ENCODE results near the gene GLO1. TPM values are rescaled to one million over a fixed set of nuclear protein-coding genes. Genes with fewer than 3 reads are reported as not detected.

GLO1 gene
- total RNA-seq, 1 experiment from 2014 or later, result 155 TPM

GRCh38 chr6:38713812-38714211 lies 10.9 kb upstream of the GLO1 start:
- H3K4me1 ChIP-seq, result no peaks in the 10 kb centered on the region
- no TSS peak for BruUV-seq (replicated peaks)
- Mint-ChIP-seq H3K27me3 (ENCODE audit: insufficient read depth, unreplicated experiment) (peaks cover 1% of the 10 kb centered on the region), H3K27ac (ENCODE audit: unreplicated experiment) (no peak overlapping the region), H3K36me3 (ENCODE audit: insufficient read depth, unreplicated experiment) (no peaks in the 10 kb centered on the region), H3K4me3 (ENCODE audit: unreplicated experiment) (no peak overlapping the region), H3K9me3 (ENCODE audit: unreplicated experiment) (no peaks in the 10 kb centered on the region), H3K4me1 (ENCODE audit: low read depth, unreplicated experiment) (no peaks in the 10 kb centered on the region)
- ChIA-PET CTCF (interaction anchor here (0.7 kb wide), 1 partner anchor 1157 kb away, joined by 3 read pairs; no protein-coding TSS in a partner anchor), POLR2A (no interaction called here)
- no peak for DNase-seq
- no peak for TF ChIP-seq CTCF (IDR thresholded peaks at IDR 0.05; ENCODE audit: insufficient read depth in 1 of 2, low read depth in 1 of 2, low read length in 1 of 2, severe bottlenecking in 1 of 2, unreplicated experiment in 1 of 2)
- H3K4me3 ChIP-seq (ENCODE audit: low read depth, low read length), result no peak overlapping the region
- H3K9me3 ChIP-seq, result no peaks in the 10 kb centered on the region
- H3K36me3 ChIP-seq (ENCODE audit: control insufficient read depth, insufficient read depth, low read length), result no peaks in the 10 kb centered on the region
- no peaks in the 10 kb centered on the region for H3K27me3 ChIP-seq (replicated peaks; ENCODE audit: control insufficient read depth, insufficient read depth, low read length)
- intact Hi-C loops (cut with micrococcal nuclease; ENCODE audit: unreplicated experiment), result no loop called here

DNA sequence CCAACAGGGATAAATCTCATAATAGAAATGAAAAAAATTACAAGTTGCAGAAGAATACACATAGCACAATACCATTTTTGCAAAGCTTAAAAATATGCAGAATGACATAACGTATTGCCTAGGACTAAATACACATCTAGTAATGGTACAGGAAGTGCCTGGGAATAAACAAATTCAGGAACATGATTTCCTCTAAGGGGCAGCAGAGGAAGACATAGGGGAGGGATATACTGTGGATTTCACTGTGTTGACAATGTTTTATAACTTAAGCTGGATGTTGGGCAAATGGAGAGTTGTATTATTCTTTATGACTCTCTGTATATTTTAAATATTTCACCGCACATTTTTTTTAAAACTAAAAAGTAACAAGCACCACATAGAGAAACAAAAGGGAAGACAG lies 5.6 kb upstream of the GLO1 start:
- ChIA-PET CTCF (no interaction called here), POLR2A (interaction anchor here (0.6 kb wide), 1 partner anchor 21 kb away, joined by 3 read pairs; no protein-coding TSS in a partner anchor)
- Mint-ChIP-seq H3K27ac (ENCODE audit: unreplicated experiment) (no peak overlapping the region), H3K27me3 (ENCODE audit: insufficient read depth, unreplicated experiment) (no peaks in the 10 kb centered on the region), H3K9me3 (ENCODE audit: unreplicated experiment) (no peaks in the 10 kb centered on the region), H3K36me3 (ENCODE audit: insufficient read depth, unreplicated experiment) (no peaks in the 10 kb centered on the region), H3K4me3 (ENCODE audit: unreplicated experiment) (no peak overlapping the region), H3K4me1 (ENCODE audit: low read depth, unreplicated experiment) (no peaks in the 10 kb centered on the region)
- Histone ChIP-seq H3K27me3 (replicated peaks; ENCODE audit: control insufficient read depth, insufficient read depth, low read length) (no peaks in the 10 kb centered on the region), H3K4me3 (ENCODE audit: low read depth, low read length) (no peak overlapping the region), H3K4me1 (no peaks in the 10 kb centered on the region), H3K9me3 (no peaks in the 10 kb centered on the region), H3K36me3 (ENCODE audit: control insufficient read depth, insufficient read depth, low read length) (no peaks in the 10 kb centered on the region)
- TF ChIP-seq CTCF (IDR thresholded peaks at IDR 0.05; ENCODE audit: insufficient read depth in 1 of 2, low read depth in 1 of 2, low read length in 1 of 2, severe bottlenecking in 1 of 2, unreplicated experiment in 1 of 2), result no peak
- DNase-seq, result no peak
- no TSS peak for BruUV-seq (replicated peaks)
- intact Hi-C loops (cut with micrococcal nuclease; ENCODE audit: unreplicated experiment), result no loop called here

- CTCF ChIA-PET, result no interaction called here
- Histone ChIP-seq H3K4me1 (no peaks in the 10 kb centered on the region), H3K27me3 (replicated peaks; ENCODE audit: control insufficient read depth, insufficient read depth, low read length) (no peaks in the 10 kb centered on the region), H3K4me3 (ENCODE audit: low read depth, low read length) (no peak overlapping the region), H3K36me3 (ENCODE audit: control insufficient read depth, insufficient read depth, low read length) (no peaks in the 10 kb centered on the region; the same call in 1 of the 2 replicates), H3K9me3 (no peaks in the 10 kb centered on the region; the same call in 1 of the 2 replicates)
- no peak for TF ChIP-seq CTCF (IDR thresholded peaks at IDR 0.05; ENCODE audit: insufficient read depth in 1 of 2, low read depth in 1 of 2, low read length in 1 of 2, severe bottlenecking in 1 of 2, unreplicated experiment in 1 of 2)
- no peaks in the 10 kb centered on the region for H3K27me3 Mint-ChIP-seq (ENCODE audit: insufficient read depth, unreplicated experiment)
- no peak overlapping the region for H3K27ac Mint-ChIP-seq (ENCODE audit: unreplicated experiment)
- no peak for DNase-seq
- no TSS peak for BruUV-seq (replicated peaks)
- POLR2A ChIA-PET, result no interaction called here
- no peak overlapping the region for H3K4me3 Mint-ChIP-seq (ENCODE audit: unreplicated experiment)
- no peaks in the 10 kb centered on the region for H3K9me3 Mint-ChIP-seq (ENCODE audit: unreplicated experiment)
- no peaks in the 10 kb centered on the region for H3K4me1 Mint-ChIP-seq (ENCODE audit: low read depth, unreplicated experiment)
- H3K36me3 Mint-ChIP-seq (ENCODE audit: insufficient read depth, unreplicated experiment), result peaks cover 18% of the 10 kb centered on the region
- intact Hi-C loops (cut with micrococcal nuclease; ENCODE audit: unreplicated experiment), result no loop called here
Measured at GRCh38 chr6:38705924-38706323, 3.0 kb upstream of the GLO1 start.

All from Caco-2 (cell line).